HEK293 (cell line): ENCODE data around the gene CHRNE.

ENCODE experiments used
- CTCF ChIA-PET: fragments of 350-600 bp; formaldehyde crosslinking; extraction: SDS; loops from one replicate; lab custom pipeline; 2021; ENCODE audit warnings: antibody characterized with exemption; lab: Yijun Ruan, JAX
- POLR2A ChIA-PET: fragments of 300-600 bp; formaldehyde crosslinking; extraction: SDS; loops from one replicate; lab custom pipeline; 2020; ENCODE audit warnings: antibody characterized with exemption, inconsistent platforms; lab: Yijun Ruan, JAX
- H3K27ac ChIP-seq: fragments of 200-500 bp; sonication (Bioruptor generic); 2 replicates; pipeline ENCODE4 v1.5.1; 2014; ENCODE audit warnings: low read depth, low read length, control low read depth, inconsistent platforms; ENCODE audit errors: extremely low read depth
- H3K36me3 ChIP-seq, 2 experiments: fragments of 200-500 bp in 1 of 2; sonication (Bioruptor generic) in 1 of 2; 1 replicate in 1 of 2; 2 replicates in 1 of 2; pipeline ENCODE4 v1.5.1; 2014 to 2017; ENCODE audit warnings: inconsistent platforms in 2 of 2, low read length in 2 of 2; ENCODE audit not compliant: control insufficient read depth in 2 of 2, insufficient read depth in 1 of 2
- H3K4me1 ChIP-seq: fragments of 200-500 bp; sonication (Bioruptor generic); 2 replicates; pipeline ENCODE4 v1.5.1; 2014; ENCODE audit warnings: mild to moderate bottlenecking, low read length, inconsistent platforms; ENCODE audit not compliant: control insufficient read depth, insufficient read depth
- H3K4me3 ChIP-seq: 2 replicates; pipeline ENCODE4 v1.5.1; 2011; ENCODE audit warnings: low read depth, mild to moderate bottlenecking, control low read depth, low read length, moderate library complexity
- H3K9me3 ChIP-seq: fragments of 200-500 bp; sonication (Bioruptor generic); 2 replicates; pipeline ENCODE4 v1.5.1; 2014; ENCODE audit warnings: low read depth, low read length, inconsistent platforms; ENCODE audit not compliant: control insufficient read depth, insufficient read depth
- BCL11A ChIP-seq: fragments of 450-650 bp; formaldehyde crosslinking; IDR thresholded peaks from 2 replicates; pipeline ENCODE4 v1.5.1; 2016; ENCODE audit warnings: low read depth, missing biosample characterization, missing genetic modification characterization
- HOXD13 ChIP-seq: sonication (generic); formaldehyde crosslinking; IDR thresholded peaks from 2 replicates; pipeline ENCODE4 v1.8.0; 2022; ENCODE audit warnings: missing genetic modification reagents, borderline replicate concordance
- SALL2 ChIP-seq: fragments of 450-650 bp; formaldehyde crosslinking; IDR thresholded peaks from 2 replicates; pipeline ENCODE4 v1.5.0; 2017; ENCODE audit warnings: missing biosample characterization, mild to moderate bottlenecking, missing genetic modification characterization, borderline replicate concordance
- SP3 ChIP-seq: fragments of 450-650 bp; formaldehyde crosslinking; IDR thresholded peaks from 2 replicates; pipeline ENCODE4 v1.5.1; 2016; ENCODE audit warnings: missing biosample characterization, missing genetic modification characterization
- ZBTB48 ChIP-seq: fragments of 450-650 bp; formaldehyde crosslinking; IDR thresholded peaks from 2 replicates; pipeline ENCODE4 v1.5.1; 2016; ENCODE audit warnings: missing biosample characterization, missing genetic modification characterization
- ZBTB8A ChIP-seq: fragments of 450-650 bp; formaldehyde crosslinking; IDR thresholded peaks from 2 replicates; pipeline ENCODE4 v1.5.1; 2016; ENCODE audit warnings: missing biosample characterization, missing genetic modification characterization
- ZNF121 ChIP-seq: fragments of 450-650 bp; formaldehyde crosslinking; IDR thresholded peaks from 2 replicates; pipeline ENCODE4 v1.5.1; 2016; ENCODE audit warnings: missing biosample characterization, missing genetic modification characterization
- ZNF221 ChIP-seq: fragments of 450-650 bp; formaldehyde crosslinking; IDR thresholded peaks from 2 replicates; pipeline ENCODE4 v1.5.1; 2017; ENCODE audit warnings: missing biosample characterization, missing genetic modification characterization, borderline replicate concordance
- ZNF335 ChIP-seq: fragments of 450-650 bp; formaldehyde crosslinking; conservative IDR thresholded peaks from 2 replicates; pipeline ENCODE4 v1.5.1; 2016; ENCODE audit warnings: missing biosample characterization, missing genetic modification characterization
- ZNF350 ChIP-seq: fragments of 450-650 bp; formaldehyde crosslinking; IDR thresholded peaks from 2 replicates; pipeline ENCODE4 v1.5.0; 2017; ENCODE audit warnings: missing biosample characterization, mild to moderate bottlenecking, missing genetic modification characterization
- ZNF391 ChIP-seq: fragments of 450-650 bp; formaldehyde crosslinking; IDR thresholded peaks from 2 replicates; pipeline ENCODE4 v1.5.1; 2016; ENCODE audit warnings: low read depth, missing biosample characterization, missing genetic modification characterization, borderline replicate concordance
- ZNF473 ChIP-seq: fragments of 450-650 bp; formaldehyde crosslinking; IDR thresholded peaks from 2 replicates; pipeline ENCODE4 v1.5.1; 2017; ENCODE audit warnings: missing biosample characterization, missing genetic modification characterization
- ZNF529 ChIP-seq: fragments of 450-650 bp; formaldehyde crosslinking; IDR thresholded peaks from 2 replicates; pipeline ENCODE4 v1.5.1; 2017; ENCODE audit warnings: missing genetic modification characterization, missing biosample characterization; ENCODE audit not compliant: insufficient replicate concordance
- ZNF701 ChIP-seq: fragments of 450-650 bp; formaldehyde crosslinking; IDR thresholded peaks from 2 replicates; pipeline ENCODE4 v1.5.1; 2016; ENCODE audit warnings: missing biosample characterization, missing genetic modification characterization
- ZNF768 ChIP-seq: fragments of 450-650 bp; formaldehyde crosslinking; IDR thresholded peaks from 2 replicates; pipeline ENCODE4 v1.5.1; 2018; ENCODE audit warnings: missing biosample characterization, mild to moderate bottlenecking, missing genetic modification characterization
- ZNF843 ChIP-seq: fragments of 450-650 bp; formaldehyde crosslinking; IDR thresholded peaks from 2 replicates; pipeline ENCODE4 v1.5.1; 2016; ENCODE audit warnings: missing biosample characterization, missing genetic modification characterization
- ZSCAN16 ChIP-seq: fragments of 450-650 bp; formaldehyde crosslinking; IDR thresholded peaks from 2 replicates; pipeline ENCODE4 v1.5.1; 2016; ENCODE audit warnings: missing biosample characterization, missing genetic modification characterization
- TF ChIP-seq, protein P1 (sequence below): fragments of 450-650 bp; formaldehyde crosslinking; IDR thresholded peaks from 2 replicates; pipeline ENCODE4 v1.5.1; 2016; ENCODE audit warnings: missing biosample characterization, missing genetic modification characterization
- TF ChIP-seq, protein P2 (sequence below): fragments of 450-650 bp; formaldehyde crosslinking; IDR thresholded peaks from 2 replicates; pipeline ENCODE4 v1.5.1; 2016; ENCODE audit warnings: missing biosample characterization, missing genetic modification characterization
- TF ChIP-seq, protein P3 (sequence below): fragments of 450-650 bp; formaldehyde crosslinking; IDR thresholded peaks from 2 replicates; pipeline ENCODE4 v1.5.1; 2016; ENCODE audit warnings: missing biosample characterization, missing genetic modification characterization
- TF ChIP-seq, protein P4 (sequence below): fragments of 450-650 bp; formaldehyde crosslinking; IDR thresholded peaks from 2 replicates; pipeline ENCODE4 v1.5.1; 2017; ENCODE audit warnings: missing biosample characterization, missing genetic modification characterization

The CHRNE gene

DNA sequence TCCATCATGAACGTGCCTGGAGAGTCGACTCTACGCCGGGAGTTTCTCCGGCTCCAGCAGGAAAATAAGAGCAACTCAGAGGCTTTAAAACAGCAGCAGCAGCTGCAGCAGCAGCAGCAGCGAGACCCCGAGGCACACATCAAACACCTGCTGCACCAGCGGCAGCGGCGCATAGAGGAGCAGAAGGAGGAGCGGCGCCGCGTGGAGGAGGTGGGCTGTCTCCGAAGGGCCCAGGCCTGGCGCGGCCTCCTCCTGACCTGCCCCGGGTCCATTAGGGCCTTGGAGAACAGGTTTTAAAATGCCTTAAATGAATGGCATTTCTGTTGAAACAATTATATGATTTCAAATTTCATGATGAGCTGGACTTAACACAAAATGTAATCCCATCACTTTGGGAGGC lies 15.3 kb downstream of the CHRNE start:
- no peaks in the 10 kb centered on the region for H3K9me3 ChIP-seq
- CTCF ChIA-PET, result interaction anchor here (0.6 to 3.5 kb wide), 9 partner anchors 10 to 320 kb away, joined by 3 to 20 read pairs (median 4); partner anchors contain the start of genes ARRB2 and MED11
- POLR2A ChIA-PET, result interaction anchor here (0.8 kb wide), 1 partner anchor 81 kb away, joined by 4 read pairs; the partner anchor contains the start of gene PLD2
- peaks cover 34 to 82% of the 10 kb centered on the region in 2 experiments; a peak in 2 of 3 replicates for H3K36me3 ChIP-seq
- no peaks in the 10 kb centered on the region for H3K4me1 ChIP-seq
- H3K27ac ChIP-seq, result no peak overlapping the region
- TF ChIP-seq SP3 (tag by site-specific recombination) (no peak), ZBTB8A (tag by site-specific recombination) (no peak)
- H3K4me3 ChIP-seq, result no peak overlapping the region

DNA sequence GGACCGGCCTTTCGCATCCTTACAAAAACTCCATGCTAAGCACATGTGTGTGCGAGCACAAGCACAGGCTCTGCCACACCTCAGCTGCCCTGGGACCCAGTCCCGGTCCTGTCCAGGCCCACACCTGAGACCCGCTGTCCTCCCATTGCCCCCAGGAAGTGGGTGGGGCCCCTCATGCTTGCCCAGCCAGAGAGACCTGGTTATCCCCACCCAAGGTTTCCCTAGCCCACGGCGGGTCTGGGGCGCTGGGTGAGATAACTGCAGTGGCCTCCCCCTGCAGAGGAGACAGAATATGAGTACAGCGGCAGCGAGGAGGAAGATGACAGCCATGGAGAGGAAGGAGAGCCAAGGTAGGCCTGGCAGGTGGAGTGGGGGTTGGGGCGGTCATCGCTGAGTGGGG lies 16.1 kb downstream of the CHRNE start:
- Histone ChIP-seq H3K27ac (no peak overlapping the region), H3K36me3 (peaks cover 34 to 81% of the 10 kb centered on the region in 2 experiments; a peak in 2 of 3 replicates), H3K4me1 (no peaks in the 10 kb centered on the region), H3K4me3 (no peak overlapping the region), H3K9me3 (no peaks in the 10 kb centered on the region)
- TF ChIP-seq, protein P1, sequence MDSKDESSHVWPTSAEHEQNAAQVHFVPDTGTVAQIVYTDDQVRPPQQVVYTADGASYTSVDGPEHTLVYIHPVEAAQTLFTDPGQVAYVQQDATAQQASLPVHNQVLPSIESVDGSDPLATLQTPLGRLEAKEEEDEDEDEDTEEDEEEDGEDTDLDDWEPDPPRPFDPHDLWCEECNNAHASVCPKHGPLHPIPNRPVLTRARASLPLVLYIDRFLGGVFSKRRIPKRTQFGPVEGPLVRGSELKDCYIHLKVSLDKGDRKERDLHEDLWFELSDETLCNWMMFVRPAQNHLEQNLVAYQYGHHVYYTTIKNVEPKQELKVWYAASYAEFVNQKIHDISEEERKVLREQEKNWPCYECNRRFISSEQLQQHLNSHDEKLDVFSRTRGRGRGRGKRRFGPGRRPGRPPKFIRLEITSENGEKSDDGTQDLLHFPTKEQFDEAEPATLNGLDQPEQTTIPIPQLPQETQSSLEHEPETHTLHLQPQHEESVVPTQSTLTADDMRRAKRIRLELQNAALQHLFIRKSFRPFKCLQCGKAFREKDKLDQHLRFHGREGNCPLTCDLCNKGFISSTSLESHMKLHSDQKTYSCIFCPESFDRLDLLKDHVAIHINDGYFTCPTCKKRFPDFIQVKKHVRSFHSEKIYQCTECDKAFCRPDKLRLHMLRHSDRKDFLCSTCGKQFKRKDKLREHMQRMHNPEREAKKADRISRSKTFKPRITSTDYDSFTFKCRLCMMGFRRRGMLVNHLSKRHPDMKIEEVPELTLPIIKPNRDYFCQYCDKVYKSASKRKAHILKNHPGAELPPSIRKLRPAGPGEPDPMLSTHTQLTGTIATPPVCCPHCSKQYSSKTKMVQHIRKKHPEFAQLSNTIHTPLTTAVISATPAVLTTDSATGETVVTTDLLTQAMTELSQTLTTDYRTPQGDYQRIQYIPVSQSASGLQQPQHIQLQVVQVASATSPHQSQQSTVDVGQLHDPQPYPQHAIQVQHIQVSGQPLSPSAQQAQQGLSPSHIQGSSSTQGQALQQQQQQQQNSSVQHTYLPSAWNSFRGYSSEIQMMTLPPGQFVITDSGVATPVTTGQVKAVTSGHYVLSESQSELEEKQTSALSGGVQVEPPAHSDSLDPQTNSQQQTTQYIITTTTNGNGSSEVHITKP (tag by site-specific recombination), result no peak
- TF ChIP-seq BCL11A (no peak), ZNF221 (tag by site-specific recombination) (no peak), ZBTB8A (tag by site-specific recombination) (no peak), ZBTB48 (tag by site-specific recombination) (no peak), ZNF768 (tag by site-specific recombination) (no peak)
- TF ChIP-seq, protein P2, sequence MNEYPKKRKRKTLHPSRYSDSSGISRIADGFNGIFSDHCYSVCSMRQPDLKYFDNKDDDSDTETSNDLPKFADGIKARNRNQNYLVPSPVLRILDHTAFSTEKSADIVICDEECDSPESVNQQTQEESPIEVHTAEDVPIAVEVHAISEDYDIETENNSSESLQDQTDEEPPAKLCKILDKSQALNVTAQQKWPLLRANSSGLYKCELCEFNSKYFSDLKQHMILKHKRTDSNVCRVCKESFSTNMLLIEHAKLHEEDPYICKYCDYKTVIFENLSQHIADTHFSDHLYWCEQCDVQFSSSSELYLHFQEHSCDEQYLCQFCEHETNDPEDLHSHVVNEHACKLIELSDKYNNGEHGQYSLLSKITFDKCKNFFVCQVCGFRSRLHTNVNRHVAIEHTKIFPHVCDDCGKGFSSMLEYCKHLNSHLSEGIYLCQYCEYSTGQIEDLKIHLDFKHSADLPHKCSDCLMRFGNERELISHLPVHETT (tag by site-specific recombination), result no peak
- TF ChIP-seq, protein P3, sequence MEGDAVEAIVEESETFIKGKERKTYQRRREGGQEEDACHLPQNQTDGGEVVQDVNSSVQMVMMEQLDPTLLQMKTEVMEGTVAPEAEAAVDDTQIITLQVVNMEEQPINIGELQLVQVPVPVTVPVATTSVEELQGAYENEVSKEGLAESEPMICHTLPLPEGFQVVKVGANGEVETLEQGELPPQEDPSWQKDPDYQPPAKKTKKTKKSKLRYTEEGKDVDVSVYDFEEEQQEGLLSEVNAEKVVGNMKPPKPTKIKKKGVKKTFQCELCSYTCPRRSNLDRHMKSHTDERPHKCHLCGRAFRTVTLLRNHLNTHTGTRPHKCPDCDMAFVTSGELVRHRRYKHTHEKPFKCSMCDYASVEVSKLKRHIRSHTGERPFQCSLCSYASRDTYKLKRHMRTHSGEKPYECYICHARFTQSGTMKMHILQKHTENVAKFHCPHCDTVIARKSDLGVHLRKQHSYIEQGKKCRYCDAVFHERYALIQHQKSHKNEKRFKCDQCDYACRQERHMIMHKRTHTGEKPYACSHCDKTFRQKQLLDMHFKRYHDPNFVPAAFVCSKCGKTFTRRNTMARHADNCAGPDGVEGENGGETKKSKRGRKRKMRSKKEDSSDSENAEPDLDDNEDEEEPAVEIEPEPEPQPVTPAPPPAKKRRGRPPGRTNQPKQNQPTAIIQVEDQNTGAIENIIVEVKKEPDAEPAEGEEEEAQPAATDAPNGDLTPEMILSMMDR (tag by site-specific recombination), result no peak
- ChIA-PET CTCF (interaction anchor here (0.6 to 3.1 kb wide), 4 partner anchors 58 to 319 kb away, joined by 3 to 12 read pairs (median 3); partner anchors contain the start of gene MED11), POLR2A (no interaction called here)

DNA sequence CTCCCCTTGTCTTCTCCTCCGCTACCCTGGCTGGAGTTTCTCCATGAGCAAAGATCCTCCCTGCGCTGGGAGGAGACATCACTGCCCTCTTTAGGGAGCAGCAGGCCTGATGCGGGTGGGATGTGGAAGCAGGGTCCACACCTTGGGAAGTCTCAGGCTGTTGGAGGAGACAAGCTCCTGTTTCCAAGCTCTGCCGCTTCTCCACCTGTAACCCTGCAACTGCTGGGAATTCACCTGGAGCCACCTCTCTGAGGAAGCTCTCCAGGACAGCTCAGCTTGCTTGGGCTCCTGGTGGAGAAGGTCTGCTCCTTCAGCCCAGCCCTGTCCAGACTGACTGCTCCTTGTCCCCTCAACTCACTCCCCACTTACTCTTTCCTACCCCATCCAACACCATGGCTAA lies 18.4 kb downstream of the CHRNE start:
- Histone ChIP-seq H3K4me3 (no peak overlapping the region), H3K4me1 (no peaks in the 10 kb centered on the region), H3K27ac (no peak overlapping the region), H3K36me3 (peaks cover 28 to 73% of the 10 kb centered on the region in 2 experiments; a peak in 2 of 3 replicates), H3K9me3 (no peaks in the 10 kb centered on the region)
- CTCF ChIA-PET, result interaction anchor here (0.6 to 3.1 kb wide), 7 partner anchors 21 to 319 kb away, joined by 3 to 12 read pairs (median 3); partner anchors contain the start of genes ARRB2 and MED11
- POLR2A ChIA-PET, result interaction anchor here (0.5 to 1.2 kb wide), 2 partner anchors 18 to 174 kb away, joined by 3 read pairs; partner anchors contain the start of gene ARRB2
- TF ChIP-seq ZNF843, result no peak
- no peak for TF ChIP-seq ZNF121 (tag by site-specific recombination)
- TF ChIP-seq ZNF350 (tag by site-specific recombination), result no peak
- TF ChIP-seq SALL2 (tag by site-specific recombination), result no peak
- TF ChIP-seq ZNF701 (tag by site-specific recombination), result no peak
- TF ChIP-seq ZNF529 (tag by site-specific recombination), result no peak
- no peak for TF ChIP-seq HOXD13 (CRISPR knock-in tag)
- TF ChIP-seq ZNF473 (tag by site-specific recombination), result no peak
- no peak for TF ChIP-seq ZNF391 (tag by site-specific recombination)
- TF ChIP-seq ZNF335 (tag by site-specific recombination), result no peak
- TF ChIP-seq ZSCAN16 (tag by site-specific recombination), result no peak
- TF ChIP-seq, protein P4, sequence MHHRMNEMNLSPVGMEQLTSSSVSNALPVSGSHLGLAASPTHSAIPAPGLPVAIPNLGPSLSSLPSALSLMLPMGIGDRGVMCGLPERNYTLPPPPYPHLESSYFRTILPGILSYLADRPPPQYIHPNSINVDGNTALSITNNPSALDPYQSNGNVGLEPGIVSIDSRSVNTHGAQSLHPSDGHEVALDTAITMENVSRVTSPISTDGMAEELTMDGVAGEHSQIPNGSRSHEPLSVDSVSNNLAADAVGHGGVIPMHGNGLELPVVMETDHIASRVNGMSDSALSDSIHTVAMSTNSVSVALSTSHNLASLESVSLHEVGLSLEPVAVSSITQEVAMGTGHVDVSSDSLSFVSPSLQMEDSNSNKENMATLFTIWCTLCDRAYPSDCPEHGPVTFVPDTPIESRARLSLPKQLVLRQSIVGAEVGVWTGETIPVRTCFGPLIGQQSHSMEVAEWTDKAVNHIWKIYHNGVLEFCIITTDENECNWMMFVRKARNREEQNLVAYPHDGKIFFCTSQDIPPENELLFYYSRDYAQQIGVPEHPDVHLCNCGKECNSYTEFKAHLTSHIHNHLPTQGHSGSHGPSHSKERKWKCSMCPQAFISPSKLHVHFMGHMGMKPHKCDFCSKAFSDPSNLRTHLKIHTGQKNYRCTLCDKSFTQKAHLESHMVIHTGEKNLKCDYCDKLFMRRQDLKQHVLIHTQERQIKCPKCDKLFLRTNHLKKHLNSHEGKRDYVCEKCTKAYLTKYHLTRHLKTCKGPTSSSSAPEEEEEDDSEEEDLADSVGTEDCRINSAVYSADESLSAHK (tag by site-specific recombination), result no peak
- no peak for TF ChIP-seq ZBTB48 (tag by site-specific recombination)
